ENCODE results near the gene DNAJC1. TPM values are rescaled to one million over a fixed set of nuclear protein-coding genes. Genes with fewer than 3 reads are reported as not detected.

DNAJC1 gene
- total RNA-seq, 6 experiments from 2014 or later = 16.0 to 106 (median 27.8) TPM

- H3K4me3 ChIP-seq = peak overlapping the region; percentile 69 to 87 (median 82)
- H3K27me3 ChIP-seq = no peaks in the 10 kb centered on the region
- H3K36me3 ChIP-seq = no peaks in the 10 kb centered on the region
- peak overlapping the region; percentile 79 to 90 (median 89) for H3K27ac ChIP-seq
- ATAC-seq = no peak
- intact Hi-C loops (cut with DNase I) = loop anchor here in 1 of 2 donors (10.0 kb wide), 1 partner anchor 991 kb away; no protein-coding TSS in a partner anchor
- no peaks in the 10 kb centered on the region for H3K9me3 ChIP-seq
- peaks cover 0 to 8% (median 3%) of the 10 kb centered on the region in 4 donors for H3K4me1 ChIP-seq
- no peak for DNase-seq
- 0% methylated on average over 2 of the region's 2 CpGs for WGBS (ENCODE audit: insufficient coverage, low coverage, low lambda C conversion rate, missing lambda C conversion rate)
- TF ChIP-seq CTCF (IDR thresholded peaks at IDR 0.05) (no peak), POLR2A (IDR thresholded peaks at IDR 0.05) (no peak)
Measured at GRCh38 chr10:22003964-22004281, 393 bp upstream of the DNAJC1 start.

GRCh38 chr10:22002591-22003176 is 846 bp downstream of the DNAJC1 start:
- Histone ChIP-seq H3K36me3 (no peaks in the 10 kb centered on the region), H3K4me3 (peak overlapping the region; percentile 69 to 87 (median 82)), H3K4me1 (peaks cover 0 to 8% (median 3%) of the 10 kb centered on the region in 4 donors), H3K27ac (peak overlapping the region; percentile 79 to 90 (median 89)), H3K9me3 (no peaks in the 10 kb centered on the region), H3K27me3 (no peaks in the 10 kb centered on the region)
- peak; percentile 47 for TF ChIP-seq POLR2A (IDR thresholded peaks at IDR 0.05)
- TF ChIP-seq CTCF (IDR thresholded peaks at IDR 0.05) = no peak
- WGBS (ENCODE audit: insufficient coverage, low coverage, low lambda C conversion rate, missing lambda C conversion rate) = under 1% methylated on average over 15 of the region's 21 CpGs
- DNase-seq = no peak
- intact Hi-C loops (cut with DNase I) = loop anchor here in 1 of 2 donors (10.0 kb wide), 1 partner anchor 992 kb away; no protein-coding TSS in a partner anchor
- ATAC-seq = peak; percentile 47 to 56 (median 51)

GRCh38 chr10:21995557-21995956 is 8.0 kb downstream of the DNAJC1 start:
- no peak for DNase-seq
- no peak for ATAC-seq
- H3K27ac ChIP-seq = no peak overlapping the region
- TF ChIP-seq POLR2A (IDR thresholded peaks at IDR 0.05) = no peak
- TF ChIP-seq CTCF (IDR thresholded peaks at IDR 0.05) = no peak
- 52% methylated on average over 2 of the region's 2 CpGs for WGBS (ENCODE audit: insufficient coverage, low coverage, low lambda C conversion rate, missing lambda C conversion rate)
- H3K27me3 ChIP-seq = no peaks in the 10 kb centered on the region
- peaks cover 0 to 6% (median 0%) of the 10 kb centered on the region in 4 donors for H3K4me1 ChIP-seq
- no peak overlapping the region for H3K4me3 ChIP-seq
- no peaks in the 10 kb centered on the region for H3K36me3 ChIP-seq
- no peaks in the 10 kb centered on the region for H3K9me3 ChIP-seq
- intact Hi-C loops (cut with DNase I) = no loop called here

GRCh38 chr10:21993360-21994001 is 10.0 kb downstream of the DNAJC1 start:
- H3K4me1 ChIP-seq = peaks cover 0 to 6% (median 0%) of the 10 kb centered on the region in 4 donors
- H3K9me3 ChIP-seq = no peaks in the 10 kb centered on the region
- no peak for TF ChIP-seq POLR2A (IDR thresholded peaks at IDR 0.05)
- TF ChIP-seq CTCF (IDR thresholded peaks at IDR 0.05) = peak; percentile 56 to 68 (median 62)
- DNase-seq (no peak), ATAC-seq (peak in 3 of 4 donors; percentile 47 to 53 (median 53))
- intact Hi-C loops (cut with DNase I) = no loop called here
- no peak overlapping the region for H3K4me3 ChIP-seq
- no peak overlapping the region for H3K27ac ChIP-seq
- no peaks in the 10 kb centered on the region for H3K36me3 ChIP-seq
- 32% methylated on average over 7 of the region's 7 CpGs for WGBS (ENCODE audit: insufficient coverage, low coverage, low lambda C conversion rate, missing lambda C conversion rate)
- no peaks in the 10 kb centered on the region for H3K27me3 ChIP-seq
